Measurements from ENCODE around the gene SLC25A1.

- no peak for TF ChIP-seq POLR2AphosphoS5 (IDR thresholded peaks at IDR 0.05; ENCODE audit: low read depth, low read length)
- no peak for TF ChIP-seq POLR2A (IDR thresholded peaks at IDR 0.05; ENCODE audit: low read depth, low read length)
- TF ChIP-seq POU2F2 (IDR thresholded peaks at IDR 0.05; ENCODE audit: low read depth, low read length), result no peak
Measured at GRCh38 chr22:19210188-19210587, 31.7 kb upstream of the SLC25A1 start.
